Measurements from ENCODE around the gene EGFR.

GRCh38 chr7:55247428-55247827 is 228.6 kb downstream of the EGFR start:
- TF ChIP-seq CTCF (conservative IDR thresholded peaks at IDR 0.05 in 1 of 2, IDR thresholded peaks at IDR 0.05 in 1 of 2; ENCODE audit: low read depth in 1 of 2, low read length in 2 of 2) = no peak
- no peak for TF ChIP-seq EZH2 (IDR thresholded peaks at IDR 0.05; ENCODE audit: low read length, missing control alignments)

Measured in fibroblast of lung (primary cell).